HCT116 (cell line): ENCODE data around the gene LMNTD1. TPM values are rescaled to one million over a fixed set of nuclear protein-coding genes. Genes with fewer than 3 reads are reported as not detected.

Experiments used
- ATAC-seq: fragments of 200-7000 bp; cut with Tn5 transposase; 2 replicates; pipeline ENCODE4 v1.9.1; 2020; ENCODE audit warnings: mild to moderate bottlenecking, moderate library complexity
- BruUV-seq: library from RNA; stranded (reverse); fragments of 400-500 nt; replicated peaks from 2 replicates; lab custom pipeline; 2021; lab: Mats Ljungman, UMichigan
- CTCF ChIA-PET: fragments of 300-600 bp; sonication (Branson Sonifier 250); formaldehyde crosslinking; loops from one replicate; lab custom pipeline; 2021; ENCODE audit warnings: antibody characterized with exemption; lab: Charles Lee
- POLR2A ChIA-PET: fragments of 300-600, 350-600 bp; sonication (Branson Sonifier 250); formaldehyde crosslinking; loops from one replicate; lab custom pipeline; 2021; ENCODE audit warnings: antibody characterized with exemption; lab: Charles Lee
- RAD21 ChIA-PET, 2 experiments: fragments of 300-600 bp; sonication (Branson Sonifier 250); formaldehyde crosslinking; loops; one replicate each; lab custom pipeline; 2023; ENCODE audit warnings: low total read pairs in 2 of 2; ENCODE audit not compliant: uncharacterized antibody in 2 of 2, unreplicated experiment in 2 of 2, low non-redundant PET in 1 of 2; lab: Charles Lee
- DNase-seq: peaks from one replicate; pipeline ENCODE4 v3.0.0-alpha.2; 2010; ENCODE audit warnings: low read depth, low spot score
- H2AFZ ChIP-seq: fragments of 200-600 bp; shearing (Covaris generic), sonication (generic); 2 replicates; pipeline ENCODE4 v1.6.1; 2017; ENCODE audit warnings: low read depth, mixed run types, mixed read lengths, antibody characterized with exemption, low read length; ENCODE audit not compliant: poor library complexity, severe bottlenecking
- H3K27ac ChIP-seq: 2 replicates; pipeline ENCODE4 v1.5.1; 2012; ENCODE audit warnings: low read depth, low read length
- H3K27me3 ChIP-seq: fragments of 200-600 bp; sonication (generic); 2 replicates; pipeline ENCODE4 v1.6.1; 2016; ENCODE audit warnings: mixed run types, low read length, mixed read lengths; ENCODE audit not compliant: insufficient read depth
- H3K36me3 ChIP-seq, 2 experiments: fragments of 200-500 bp in 1 of 2; fragments of 200-600 bp in 1 of 2; sonication (Bioruptor generic) in 1 of 2; sonication (generic) in 1 of 2; 2 replicates each; pipeline versions ENCODE4 v1.5.1 to v1.6.1; 2014 to 2016; ENCODE audit warnings: low read length in 2 of 2, inconsistent platforms in 1 of 2, mixed read lengths in 1 of 2, mixed run types in 1 of 2; ENCODE audit not compliant: insufficient read depth in 2 of 2, control insufficient read depth in 1 of 2
- H3K4me1 ChIP-seq, 2 experiments: fragments of 200-600 bp in 1 of 2; sonication (generic) in 1 of 2; 2 replicates each; pipeline versions ENCODE4 v1.5.1 to v1.6.1; 2012 to 2017; ENCODE audit warnings: low read length in 2 of 2, inconsistent platforms in 1 of 2, mild to moderate bottlenecking in 1 of 2, mixed read lengths in 1 of 2, mixed run types in 1 of 2, moderate library complexity in 1 of 2; ENCODE audit not compliant: insufficient read depth in 2 of 2, control insufficient read depth in 1 of 2
- H3K4me2 ChIP-seq: fragments of 200-600 bp; sonication (generic); 2 replicates; pipeline ENCODE4 v1.6.1; 2017; ENCODE audit warnings: mixed run types, low read length, mixed read lengths
- H3K4me3 ChIP-seq, 2 experiments: fragments of 200-600 bp in 1 of 2; sonication (generic) in 1 of 2; replicated peaks in 1 of 2; 2 replicates each; pipeline ENCODE4 v1.5.1; 2011 to 2016; ENCODE audit warnings: low read length in 2 of 2, control low read depth in 1 of 2, low read depth in 1 of 2, mild to moderate bottlenecking in 1 of 2, mixed read lengths in 1 of 2, mixed run types in 1 of 2
- H3K79me2 ChIP-seq: fragments of 200-600 bp; sonication (generic); 2 replicates; pipeline ENCODE4 v1.6.1; 2017; ENCODE audit warnings: mild to moderate bottlenecking, mixed run types, low read length, moderate library complexity, mixed read lengths; ENCODE audit not compliant: insufficient read depth
- H3K9ac ChIP-seq: fragments of 200-600 bp; sonication (generic); 2 replicates; pipeline ENCODE4 v1.6.1; 2016; ENCODE audit warnings: low read length, mixed read lengths
- H3K9me2 ChIP-seq: fragments of 200-600 bp; sonication (generic), shearing (Covaris generic); 2 replicates; pipeline ENCODE4 v1.6.1; 2017; ENCODE audit warnings: mixed run types, mild to moderate bottlenecking, moderate library complexity; ENCODE audit not compliant: insufficient read depth
- H3K9me3 ChIP-seq, 2 experiments: fragments of 200-500 bp in 1 of 2; fragments of 200-600 bp in 1 of 2; sonication (Bioruptor generic) in 1 of 2; sonication (generic) in 1 of 2; 2 replicates each; pipeline ENCODE4 v1.6.1; 2014 to 2017; ENCODE audit warnings: low read length in 2 of 2, mixed read lengths in 2 of 2, inconsistent platforms in 1 of 2, low read depth in 1 of 2, mild to moderate bottlenecking in 1 of 2, mixed run types in 1 of 2, moderate library complexity in 1 of 2; ENCODE audit not compliant: control insufficient read depth in 1 of 2, insufficient read depth in 1 of 2
- H4K20me1 ChIP-seq: fragments of 200-600 bp; sonication (generic), shearing (Covaris generic); 2 replicates; pipeline ENCODE4 v1.6.1; 2017; ENCODE audit warnings: mixed run types, mild to moderate bottlenecking, moderate library complexity; ENCODE audit not compliant: insufficient read depth
- ATF3 ChIP-seq: IDR thresholded peaks from 2 replicates; pipeline ENCODE4 v1.6.1; 2012
- CBX3 ChIP-seq: IDR thresholded peaks from 2 replicates; pipeline ENCODE4 v1.6.1; 2012; ENCODE audit warnings: low read depth
- CEBPB ChIP-seq: IDR thresholded peaks from 2 replicates; pipeline ENCODE4 v1.6.1; 2012; ENCODE audit warnings: low read depth
- EGR1 ChIP-seq: IDR thresholded peaks from 2 replicates; pipeline ENCODE4 v1.6.1; 2012; ENCODE audit warnings: low read depth
- ELF1 ChIP-seq: IDR thresholded peaks from 2 replicates; pipeline ENCODE4 v1.6.1; 2012; ENCODE audit warnings: low read depth, borderline replicate concordance
- EZH2 ChIP-seq: fragments of 200-600 bp; sonication (generic); IDR thresholded peaks from 2 replicates; pipeline ENCODE4 v1.6.1; 2017; ENCODE audit warnings: antibody characterized with exemption, mixed run types
- EZH2phosphoT487 ChIP-seq: fragments of 200-600 bp; IDR thresholded peaks from 2 replicates; pipeline ENCODE4 v1.6.1; 2018; ENCODE audit warnings: antibody characterized with exemption, borderline replicate concordance
- FOSL1 ChIP-seq: IDR thresholded peaks from 2 replicates; pipeline ENCODE4 v1.6.1; 2012; ENCODE audit warnings: low read depth
- MAX ChIP-seq: IDR thresholded peaks from 2 replicates; pipeline ENCODE4 v1.6.1; 2012
- POLR2A ChIP-seq: IDR thresholded peaks from 2 replicates; pipeline ENCODE4 v1.7.0; 2011; ENCODE audit warnings: borderline replicate concordance; ENCODE audit not compliant: insufficient read depth, insufficient read length; ENCODE audit errors: extremely low read depth
- POLR2AphosphoS5 ChIP-seq: IDR thresholded peaks from 2 replicates; pipeline ENCODE4 v1.6.1; 2011; ENCODE audit warnings: mild to moderate bottlenecking, low read depth, low read length, moderate library complexity
- REST ChIP-seq: IDR thresholded peaks from 2 replicates; pipeline ENCODE4 v1.6.1; 2012; ENCODE audit warnings: low read depth
- SIN3A ChIP-seq: IDR thresholded peaks from 2 replicates; pipeline ENCODE4 v1.6.1; 2012; ENCODE audit warnings: low read depth
- SP1 ChIP-seq: IDR thresholded peaks from 2 replicates; pipeline ENCODE4 v1.6.1; 2012; ENCODE audit warnings: low read depth
- SRF ChIP-seq: IDR thresholded peaks from 2 replicates; pipeline ENCODE4 v1.6.1; 2012; ENCODE audit warnings: low read depth
- TCF7L2 ChIP-seq: IDR thresholded peaks from 2 replicates; pipeline ENCODE4 v1.7.0; 2011; ENCODE audit warnings: borderline replicate concordance, inconsistent platforms; ENCODE audit not compliant: insufficient read depth, insufficient read length; ENCODE audit errors: extremely low read depth
- ZBTB33 ChIP-seq: IDR thresholded peaks from 2 replicates; pipeline ENCODE4 v1.6.1; 2011; ENCODE audit warnings: mild to moderate bottlenecking, low read length, moderate library complexity; ENCODE audit not compliant: insufficient replicate concordance; ENCODE audit errors: extremely low read depth
- ZFX ChIP-seq: fragments of 450-650 bp; IDR thresholded peaks from 2 replicates; pipeline ENCODE4 v1.6.1; 2017
- intact Hi-C: fragments of 100-400 bp; cut with micrococcal nuclease; formaldehyde crosslinking; loops from 2 replicates; pipeline ENCODE4 v1.10.0; 2022
- total RNA-seq: library from RNA; stranded (reverse); gene quantifications from one replicate; pipeline ENCODE4 v1.2.1, GENCODE V29; 2021; ENCODE audit not compliant: unreplicated experiment

Gene LMNTD1
- total RNA-seq, 1 experiment from 2014 or later = not detected

GRCh38 chr12:25556153-25556552 lies 3.1 kb upstream of the LMNTD1 start:
- ATAC-seq (no peak), DNase-seq (no peak)
- RAD21 ChIA-PET = no interaction called here
- no peaks in the 10 kb centered on the region for H3K36me3 ChIP-seq
- intact Hi-C loops = loop anchor here (5.0 to 10.0 kb wide), 3 partner anchors 311 to 561 kb away; no protein-coding TSS in a partner anchor
- H3K9me2 ChIP-seq = no peaks in the 10 kb centered on the region
- no peaks in the 10 kb centered on the region for H3K79me2 ChIP-seq
- H3K4me3 ChIP-seq = no peak overlapping the region
- no peaks in the 10 kb centered on the region for H4K20me1 ChIP-seq
- POLR2A ChIA-PET = no interaction called here
- H3K4me2 ChIP-seq = no peak overlapping the region
- no peak overlapping the region for H2AFZ ChIP-seq
- H3K27me3 ChIP-seq = no peaks in the 10 kb centered on the region
- TF ChIP-seq TCF7L2 (no peak), MAX (no peak), ATF3 (no peak), POLR2AphosphoS5 (no peak), FOSL1 (no peak), EGR1 (no peak), EZH2 (no peak), SIN3A (no peak), ZFX (no peak), REST (no peak), SRF (no peak), ELF1 (no peak), POLR2A (no peak), CEBPB (no peak), EZH2phosphoT487 (no peak), SP1 (no peak), CBX3 (no peak), ZBTB33 (no peak)
- no peak overlapping the region for H3K27ac ChIP-seq
- H3K9ac ChIP-seq = no peak overlapping the region
- CTCF ChIA-PET = no interaction called here
- H3K9me3 ChIP-seq = no peaks in the 10 kb centered on the region
- no TSS peak for BruUV-seq
- H3K4me1 ChIP-seq = no peaks in the 10 kb centered on the region
